Gastroesophageal sphincter (tissue), 4 donors: Measurements from ENCODE around the gene ACTR3. TPM values are rescaled to one million over a fixed set of nuclear protein-coding genes. Genes with fewer than 3 reads are reported as not detected.
"Not testable (repeated sequence)": the region's sequence is repeated elsewhere in the genome, so short reads cannot be mapped to it uniquely, and the experiment has no call there.

Experiments
- ATAC-seq: fragments of 150-250 bp; one replicate; pipeline ENCODE4 v1.9.1; 2016; ENCODE audit warnings: mild to moderate bottlenecking, moderate library complexity
- H3K27ac ChIP-seq, 4 donors: fragments of 200-600 bp; sonication (generic) in 3 of 4; 1 replicate in 3 of 4; 2 replicates in 1 of 4; pipeline ENCODE4 v1.5.1; 2016 to 2019
- H3K27me3 ChIP-seq: fragments of 200-600 bp; sonication (generic); one replicate; pipeline ENCODE4 v1.5.1; 2019
- H3K36me3 ChIP-seq, 2 donors: fragments of 200-600 bp; sonication (generic); one replicate each; pipeline ENCODE4 v1.5.1; 2019; ENCODE audit warnings: control low read depth in 1 of 2
- H3K4me1 ChIP-seq, 3 donors: fragments of 200-600 bp; sonication (generic); 1 replicate in 2 of 3; 2 replicates in 1 of 3; pipeline ENCODE4 v1.5.1; 2016 to 2019; ENCODE audit warnings: control low read depth in 2 of 3
- H3K4me3 ChIP-seq, 2 donors: fragments of 200-600 bp; sonication (generic); one replicate each; pipeline ENCODE4 v1.5.1; 2019; ENCODE audit warnings: mild to moderate bottlenecking in 1 of 2, moderate library complexity in 1 of 2
- H3K9me3 ChIP-seq, 3 donors: fragments of 200-600 bp; sonication (generic); one replicate each; pipeline ENCODE4 v1.5.1; 2017 to 2019; ENCODE audit warnings: control low read depth in 2 of 3
- EP300 ChIP-seq: sonication (generic); formaldehyde crosslinking; IDR thresholded peaks from one replicate; pipeline ENCODE4 v1.6.1; 2017; ENCODE audit warnings: antibody characterized with exemption, mild to moderate bottlenecking
- POLR2A ChIP-seq, 2 donors: fragments of 450-650 bp; IDR thresholded peaks; one replicate each; pipeline ENCODE4 v1.6.1; 2017; ENCODE audit warnings: antibody characterized with exemption in 2 of 2, mild to moderate bottlenecking in 2 of 2, moderate library complexity in 1 of 2
- POLR2AphosphoS5 ChIP-seq: sonication (generic); formaldehyde crosslinking; IDR thresholded peaks from one replicate; pipeline ENCODE4 v1.6.1; 2017; ENCODE audit warnings: antibody characterized with exemption
- WGBS, 2 donors: methylation state at CpG; one replicate each; pipeline ENCODE4 v1.1.5; 2018; ENCODE audit warnings: low coverage in 1 of 2; 5-methylcytosine and 5-hydroxymethylcytosine counted together
- total RNA-seq, 4 donors: library from RNA; depleted of rRNA; stranded (reverse); fragments of >200 nt; gene quantifications; one replicate each; pipeline ENCODE4 v1.1.0, GENCODE V29; 2016
- TF ChIP-seq, protein P1 (sequence below), 4 experiments: fragments of 200-600 bp in 2 of 4; fragments of 450-650 bp in 2 of 4; sonication (generic) in 1 of 4; IDR thresholded peaks; one replicate each; pipeline ENCODE4 v1.5.1; 2017 to 2019; ENCODE audit warnings: antibody characterized with exemption in 4 of 4, mild to moderate bottlenecking in 2 of 4, moderate library complexity in 2 of 4

Gene ACTR3
- total RNA-seq = 100 to 1,000 TPM; 181 to 266 (median 200) TPM

DNA sequence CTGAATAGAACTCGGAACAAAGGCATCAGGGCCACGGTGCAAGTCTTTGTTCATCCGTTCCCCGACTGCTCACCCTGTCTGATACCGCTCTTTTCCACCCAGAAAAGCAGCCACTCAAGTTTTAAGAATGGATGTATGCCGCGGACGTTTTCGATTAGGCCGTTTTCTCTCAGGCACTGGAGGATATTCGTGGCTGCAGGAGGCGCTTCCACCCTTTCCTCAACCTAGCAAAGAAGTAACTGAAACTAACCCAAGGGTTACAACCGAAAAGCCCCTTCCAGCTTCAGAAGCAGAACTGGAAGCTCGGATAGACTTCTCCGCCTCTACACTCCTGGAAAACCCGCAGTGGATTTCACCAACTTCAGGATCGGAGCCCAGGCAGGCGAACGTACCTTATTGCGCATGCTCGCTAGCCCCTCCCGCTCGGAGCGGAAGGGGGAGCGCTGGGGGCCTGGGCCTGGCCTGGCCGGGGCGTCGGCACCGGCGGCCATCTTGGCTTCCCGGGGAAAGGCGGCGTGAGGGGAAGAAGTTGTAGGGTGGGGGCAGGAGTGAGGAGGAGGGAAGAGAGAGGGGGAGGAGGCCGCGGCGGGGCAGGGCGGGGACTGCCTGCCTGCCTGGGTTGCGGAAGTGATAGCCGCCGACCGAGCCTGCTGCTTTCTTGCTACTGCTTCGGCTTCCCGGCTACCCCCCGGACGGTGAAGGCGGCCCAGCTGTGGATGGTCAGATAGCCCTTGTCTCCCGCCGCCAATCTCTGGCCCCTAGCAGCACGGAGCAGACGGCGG lies at the start of gene ACTR3:
Gene ACTR3, plus strand, starts transcription at position 619 of the 782 bp plus-strand sequence. CDS start 191 bp downstream, outside the sequence.
- H3K4me1 ChIP-seq = peaks cover 13 to 71% (median 14%) of the 10 kb centered on the region in 3 donors
- no peaks in the 10 kb centered on the region for H3K27me3 ChIP-seq
- H3K9me3 ChIP-seq = no peaks in the 10 kb centered on the region
- peak within 1 kb of the TSS; percentile 71 to 95 for H3K4me3 ChIP-seq
- ATAC-seq = peak; percentile 96
- H3K36me3 ChIP-seq = no peaks in the 10 kb centered on the region
- 0% methylated on average over 2 to 10 of the region's 51 CpGs for WGBS, 2 donors
- TF ChIP-seq POLR2AphosphoS5 = peak; percentile 69
- TF ChIP-seq, protein P1, sequence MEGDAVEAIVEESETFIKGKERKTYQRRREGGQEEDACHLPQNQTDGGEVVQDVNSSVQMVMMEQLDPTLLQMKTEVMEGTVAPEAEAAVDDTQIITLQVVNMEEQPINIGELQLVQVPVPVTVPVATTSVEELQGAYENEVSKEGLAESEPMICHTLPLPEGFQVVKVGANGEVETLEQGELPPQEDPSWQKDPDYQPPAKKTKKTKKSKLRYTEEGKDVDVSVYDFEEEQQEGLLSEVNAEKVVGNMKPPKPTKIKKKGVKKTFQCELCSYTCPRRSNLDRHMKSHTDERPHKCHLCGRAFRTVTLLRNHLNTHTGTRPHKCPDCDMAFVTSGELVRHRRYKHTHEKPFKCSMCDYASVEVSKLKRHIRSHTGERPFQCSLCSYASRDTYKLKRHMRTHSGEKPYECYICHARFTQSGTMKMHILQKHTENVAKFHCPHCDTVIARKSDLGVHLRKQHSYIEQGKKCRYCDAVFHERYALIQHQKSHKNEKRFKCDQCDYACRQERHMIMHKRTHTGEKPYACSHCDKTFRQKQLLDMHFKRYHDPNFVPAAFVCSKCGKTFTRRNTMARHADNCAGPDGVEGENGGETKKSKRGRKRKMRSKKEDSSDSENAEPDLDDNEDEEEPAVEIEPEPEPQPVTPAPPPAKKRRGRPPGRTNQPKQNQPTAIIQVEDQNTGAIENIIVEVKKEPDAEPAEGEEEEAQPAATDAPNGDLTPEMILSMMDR (IDR thresholded peaks at IDR 0.05) = no peak
- peak; percentile 59 to 63 for TF ChIP-seq POLR2A (IDR thresholded peaks at IDR 0.05)
- TF ChIP-seq EP300 = no peak
- H3K27ac ChIP-seq = peak within 1 kb of the TSS; percentile 94 to 100 (median 98)

DNA sequence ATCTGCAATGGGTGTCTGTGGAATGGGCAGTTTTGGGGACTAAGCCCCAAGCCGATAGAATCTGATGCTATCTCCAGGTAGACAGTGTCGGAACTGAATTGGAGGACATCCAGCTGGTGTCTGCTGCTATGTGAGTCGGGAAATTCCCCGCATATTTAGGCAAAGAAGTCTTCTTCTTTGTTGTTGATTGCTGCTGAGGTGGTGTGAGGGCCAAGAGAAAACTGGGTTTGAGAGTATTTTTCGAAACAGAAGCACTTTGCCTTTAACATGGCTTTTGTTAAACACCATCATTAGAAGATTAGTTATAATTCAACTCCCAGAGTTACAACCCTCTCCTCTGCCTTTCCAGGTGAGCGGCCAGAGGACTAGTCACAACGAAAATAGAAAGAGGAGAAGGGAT lies 49.4 kb upstream of the ACTR3 start:
- H3K4me3 ChIP-seq = no peak overlapping the region
- H3K9me3 ChIP-seq = no peaks in the 10 kb centered on the region
- WGBS, 2 donors = 80 to 81% methylated on average over 2 to 7 of the region's 7 CpGs
- TF ChIP-seq, protein P1 (IDR thresholded peaks at IDR 0.05) = no peak
- TF ChIP-seq POLR2A (IDR thresholded peaks at IDR 0.05) = no peak
- no peak for TF ChIP-seq EP300
- TF ChIP-seq POLR2AphosphoS5 = no peak
- no peak for ATAC-seq
- no peaks in the 10 kb centered on the region for H3K36me3 ChIP-seq
- no peaks in the 10 kb centered on the region for H3K4me1 ChIP-seq
- no peak overlapping the region for H3K27ac ChIP-seq
- no peaks in the 10 kb centered on the region for H3K27me3 ChIP-seq

DNA sequence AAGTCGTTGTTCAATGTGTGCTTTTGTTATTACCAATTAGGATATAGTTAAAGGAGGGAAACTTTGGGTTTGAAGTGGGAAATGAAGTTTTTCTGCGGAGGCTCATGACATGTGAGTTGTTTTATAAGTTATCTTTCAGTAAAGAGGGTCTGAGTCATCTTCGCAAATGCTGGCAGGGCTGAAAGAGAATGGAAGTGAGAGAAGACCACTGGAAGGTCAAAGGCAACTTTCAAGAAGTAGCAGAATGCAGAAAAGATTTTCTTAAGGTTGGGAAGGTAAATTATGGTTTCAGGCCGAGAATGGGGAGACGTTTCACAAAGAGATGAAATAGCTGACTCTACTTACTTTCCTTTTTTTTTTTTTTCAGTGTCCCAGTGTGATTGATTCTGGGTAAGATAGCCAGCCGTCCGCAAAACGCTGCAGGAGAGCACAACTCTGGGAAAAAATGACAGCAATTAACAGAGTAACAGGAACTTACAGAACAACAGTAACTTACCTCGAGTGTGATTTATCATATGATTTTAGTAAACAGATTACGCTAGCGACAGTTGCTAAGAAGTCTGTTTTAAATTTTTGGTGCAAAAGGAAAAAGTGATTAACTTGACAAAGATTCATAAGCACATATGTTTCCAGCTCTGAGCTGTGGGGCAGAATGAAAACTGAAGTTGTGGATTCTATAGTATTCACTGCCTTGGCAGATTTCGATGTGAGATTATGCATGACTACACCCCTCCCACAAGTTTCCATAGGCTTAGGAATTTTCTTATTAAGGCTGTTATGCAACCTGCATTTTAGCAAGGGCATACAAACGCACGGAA lies 46.8 kb upstream of the ACTR3 start:
- ATAC-seq = no peak
- WGBS, 2 donors = 64 to 69% methylated on average over 12 to 14 of the region's 14 CpGs
- no peak for TF ChIP-seq EP300
- TF ChIP-seq POLR2A (IDR thresholded peaks at IDR 0.05) = no peak
- TF ChIP-seq, protein P1 (IDR thresholded peaks at IDR 0.05) = no peak
- TF ChIP-seq POLR2AphosphoS5 = no peak
- Histone ChIP-seq H3K4me3 (no peak overlapping the region), H3K4me1 (no peaks in the 10 kb centered on the region), H3K27me3 (no peaks in the 10 kb centered on the region), H3K27ac (no peak overlapping the region), H3K36me3 (no peaks in the 10 kb centered on the region), H3K9me3 (no peaks in the 10 kb centered on the region)

DNA sequence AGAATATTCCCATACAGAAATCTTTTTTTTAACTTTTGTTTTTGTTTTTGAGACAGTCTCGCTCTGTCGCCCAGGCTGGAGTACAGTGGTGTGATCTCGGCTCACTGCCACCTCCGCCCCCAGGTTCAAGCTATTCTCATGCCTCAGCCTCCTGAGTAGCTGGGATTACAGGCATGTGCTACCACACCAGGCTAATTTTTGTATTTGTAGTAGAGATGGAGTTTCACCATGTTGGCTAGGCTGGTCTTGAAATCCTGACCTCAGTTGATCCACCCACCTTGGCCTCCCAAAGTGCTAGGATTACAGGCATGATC lies 46.2 kb upstream of the ACTR3 start:
- H3K9me3 ChIP-seq, H3K4me1 ChIP-seq, H3K27ac ChIP-seq, H3K4me3 ChIP-seq, H3K27me3 ChIP-seq, H3K36me3 ChIP-seq, ATAC-seq: not testable (repeated sequence)
- WGBS, 2 donors = 69% methylated on average over 2 of the region's 4 CpGs; no CpG with 5 or more reads in 1 of the 2 donors

DNA sequence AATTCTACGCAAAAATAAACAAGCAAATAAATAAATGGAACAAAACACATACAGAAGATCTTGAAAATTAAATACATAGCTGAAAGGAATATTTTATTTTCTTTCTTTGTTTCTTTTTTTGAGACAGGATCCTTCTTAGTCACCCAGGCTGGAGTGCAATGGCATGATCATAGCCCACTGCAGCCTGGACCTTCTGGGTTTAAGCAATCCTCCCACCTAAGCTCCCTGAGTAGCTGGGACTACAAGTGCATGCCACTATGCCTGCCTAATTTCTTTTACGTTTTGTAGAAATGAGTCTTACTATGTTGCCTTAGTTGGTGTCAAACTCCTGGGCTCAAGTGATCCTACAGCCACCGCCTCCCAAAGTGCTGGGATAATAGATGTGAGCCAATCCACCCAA lies 44.6 kb upstream of the ACTR3 start:
- no peaks in the 10 kb centered on the region for H3K9me3 ChIP-seq
- 58 to 92% methylated on average over 2 to 3 of the region's 3 CpGs for WGBS, 2 donors

DNA sequence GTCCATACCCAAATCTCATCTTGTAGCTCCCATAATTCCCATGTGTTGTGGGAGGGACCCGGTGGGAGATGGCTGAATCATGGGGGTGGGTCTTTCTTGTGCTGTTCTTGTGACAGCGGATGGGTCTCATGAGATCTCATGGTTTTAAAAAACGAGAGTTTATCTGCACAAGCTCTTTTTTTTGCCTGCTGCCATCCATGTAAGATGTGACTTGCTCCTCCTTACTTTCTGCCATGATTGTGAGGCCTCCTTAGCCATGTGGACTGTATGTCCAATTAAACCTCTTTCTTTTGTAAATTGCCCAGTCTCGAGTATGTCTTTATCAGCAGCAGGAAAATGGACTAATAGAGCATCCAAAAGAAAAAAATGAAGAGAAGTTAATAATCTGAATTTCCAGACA lies 44.1 kb upstream of the ACTR3 start:
- H3K36me3 ChIP-seq, H3K9me3 ChIP-seq, ATAC-seq, H3K4me3 ChIP-seq, H3K27ac ChIP-seq, H3K27me3 ChIP-seq, H3K4me1 ChIP-seq: not testable (repeated sequence)
- 78 to 86% methylated on average over 2 to 4 of the region's 4 CpGs for WGBS, 2 donors

More for the DNA sequence above, 44.6 kb upstream of the ACTR3 start:
- ATAC-seq = no peak
- Histone ChIP-seq H3K36me3 (no peaks in the 10 kb centered on the region), H3K4me1 (no peaks in the 10 kb centered on the region), H3K27ac (no peak overlapping the region), H3K4me3 (no peak overlapping the region), H3K27me3 (no peaks in the 10 kb centered on the region)
- TF ChIP-seq POLR2AphosphoS5 = no peak
- TF ChIP-seq, protein P1 (IDR thresholded peaks at IDR 0.05) = no peak
- TF ChIP-seq EP300 = no peak
- TF ChIP-seq POLR2A (IDR thresholded peaks at IDR 0.05) = no peak
